SU-DHL-6 (cell line): Measurements from ENCODE around the gene TNS1.

Experiments used
- H2AFZ ChIP-seq: fragments of 200-600 bp; sonication (generic); 2 replicates; pipeline ENCODE4 v1.6.1; 2014; ENCODE audit warnings: low read depth, mild to moderate bottlenecking, moderate library complexity, mixed read lengths, antibody characterized with exemption, low read length; ENCODE audit not compliant: severe bottlenecking
- H3F3A ChIP-seq: fragments of 200-600 bp; shearing (Covaris generic); 2 replicates; pipeline ENCODE4 v1.6.0; 2016; ENCODE audit warnings: antibody characterized with exemption, mild to moderate bottlenecking; ENCODE audit not compliant: insufficient read depth
- H3K27ac ChIP-seq: fragments of 200-600 bp; sonication (generic); 2 replicates; pipeline ENCODE4 v1.5.1; 2016; ENCODE audit warnings: low read depth, mild to moderate bottlenecking, low read length, moderate library complexity, mixed read lengths
- H3K27me3 ChIP-seq: fragments of 200-600 bp; sonication (generic), shearing (Covaris generic); 2 replicates; pipeline ENCODE4 v1.6.0; 2014; ENCODE audit warnings: mild to moderate bottlenecking, low read length
- H3K36me3 ChIP-seq: fragments of 200-600 bp; sonication (generic); 2 replicates; pipeline ENCODE4 v1.6.1; 2014; ENCODE audit warnings: mild to moderate bottlenecking, low read length, mixed read lengths
- H3K4me2 ChIP-seq: fragments of 300-600, 200-600 bp; shearing (Covaris generic), sonication (generic); 2 replicates; pipeline ENCODE4 v1.6.0; 2014; ENCODE audit warnings: low read length, low read depth, mild to moderate bottlenecking; ENCODE audit not compliant: poor library complexity, severe bottlenecking
- H3K4me3 ChIP-seq: fragments of 200-600 bp; sonication (generic); 2 replicates; pipeline ENCODE4 v1.5.1; 2014; ENCODE audit warnings: antibody characterized with exemption, low read length, mild to moderate bottlenecking, mixed read lengths; ENCODE audit not compliant: insufficient read depth, poor library complexity, severe bottlenecking
- H3K79me2 ChIP-seq: fragments of 200-600 bp; sonication (generic); 2 replicates; pipeline ENCODE4 v1.6.1; 2014; ENCODE audit warnings: mild to moderate bottlenecking, low read length, moderate library complexity; ENCODE audit not compliant: insufficient read depth
- H3K9ac ChIP-seq: fragments of 200-600 bp; sonication (generic); 2 replicates; pipeline ENCODE4 v1.7.0; 2014; ENCODE audit warnings: mild to moderate bottlenecking, low read length
- H3K9me2 ChIP-seq: fragments of 200-600 bp; sonication (generic); replicated peaks from 2 replicates; pipeline ENCODE4 v1.6.1; 2014; ENCODE audit warnings: low read length; ENCODE audit not compliant: insufficient read depth
- H3K9me3 ChIP-seq: fragments of 200-600 bp; sonication (generic); 2 replicates; pipeline ENCODE4 v1.6.1; 2014; ENCODE audit warnings: low read length, mixed read lengths; ENCODE audit not compliant: insufficient read depth
- H4K20me1 ChIP-seq: fragments of 200-600 bp; sonication (generic); 2 replicates; pipeline ENCODE4 v1.6.1; 2014; ENCODE audit warnings: low read depth, mild to moderate bottlenecking, antibody characterized with exemption, low read length, moderate library complexity, mixed read lengths
- CTCF ChIP-seq: fragments of 200-600 bp; sonication (generic); IDR thresholded peaks from one replicate; pipeline ENCODE4 v1.5.1; 2017; ENCODE audit warnings: antibody characterized with exemption, mild to moderate bottlenecking, low read length, moderate library complexity; ENCODE audit not compliant: insufficient read depth, poor library complexity, severe bottlenecking
- EZH2phosphoT487 ChIP-seq: fragments of 200-600 bp; sonication (generic), shearing (Covaris generic); conservative IDR thresholded peaks from 2 replicates; pipeline ENCODE4 v1.6.1; 2018; ENCODE audit warnings: mild to moderate bottlenecking, antibody characterized with exemption, low read length, moderate library complexity, mixed read lengths

The TNS1 gene

DNA sequence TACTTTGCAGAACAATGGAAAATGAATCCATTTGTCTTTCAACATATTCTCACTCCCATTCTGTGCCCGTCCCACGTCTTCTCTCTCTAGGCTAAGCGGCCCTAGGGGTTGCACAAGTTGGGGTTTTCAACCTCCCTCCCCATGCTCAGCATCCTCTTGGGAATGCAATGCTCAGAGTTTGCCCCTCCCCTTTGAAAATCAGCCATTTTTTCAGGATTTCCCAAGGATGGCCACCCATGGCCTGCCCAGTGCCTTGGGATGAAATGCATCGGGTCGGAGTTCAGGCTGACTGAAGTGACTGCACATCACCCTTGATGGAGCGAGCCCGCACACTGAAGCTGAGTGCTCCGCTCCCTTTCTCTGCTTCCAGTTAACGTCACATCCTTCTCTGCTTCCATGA is 87.9 kb downstream of the TNS1 start:
- Histone ChIP-seq H4K20me1 (no peaks in the 10 kb centered on the region), H3K9ac (no peak overlapping the region), H3K36me3 (no peaks in the 10 kb centered on the region), H3K79me2 (no peaks in the 10 kb centered on the region), H3K27me3 (no peaks in the 10 kb centered on the region; the same call in 1 of the 2 replicates), H3K9me3 (no peaks in the 10 kb centered on the region), H2AFZ (no peak overlapping the region), H3K4me2 (no peak overlapping the region), H3K27ac (no peak overlapping the region), H3F3A (no peaks in the 10 kb centered on the region), H3K9me2 (no peaks in the 10 kb centered on the region), H3K4me3 (no peak overlapping the region)
- TF ChIP-seq EZH2phosphoT487 (no peak), CTCF (no peak)

DNA sequence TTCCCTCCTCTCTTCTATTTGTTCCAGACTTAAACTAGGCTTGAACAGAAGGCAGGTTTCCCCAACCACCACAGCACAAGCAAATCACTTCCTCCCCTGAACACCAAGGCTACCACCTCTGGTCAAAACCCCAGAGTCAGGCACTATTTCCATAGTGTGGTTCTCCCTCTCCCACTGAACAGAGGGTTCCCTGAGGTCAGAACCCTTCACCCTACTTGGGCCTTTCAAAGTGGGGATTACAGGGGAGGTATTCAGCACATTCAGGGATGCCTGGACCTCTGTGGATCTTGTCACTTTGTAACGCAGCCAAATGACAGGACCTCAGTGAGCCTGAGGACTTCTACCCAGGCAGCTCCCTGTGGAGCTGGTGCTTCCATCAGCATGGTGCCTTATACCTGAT is 88.7 kb downstream of the TNS1 start:
- H3K79me2 ChIP-seq: no peaks in the 10 kb centered on the region
- TF ChIP-seq EZH2phosphoT487: no peak
- TF ChIP-seq CTCF: no peak
- no peaks in the 10 kb centered on the region for H4K20me1 ChIP-seq
- no peaks in the 10 kb centered on the region for H3K9me2 ChIP-seq
- no peak overlapping the region for H2AFZ ChIP-seq
- H3F3A ChIP-seq: no peaks in the 10 kb centered on the region
- H3K4me3 ChIP-seq: no peak overlapping the region
- no peaks in the 10 kb centered on the region for H3K36me3 ChIP-seq
- H3K9me3 ChIP-seq: no peaks in the 10 kb centered on the region
- no peak overlapping the region for H3K4me2 ChIP-seq
- H3K27me3 ChIP-seq: no peaks in the 10 kb centered on the region; the same call in 1 of the 2 replicates
- H3K9ac ChIP-seq: no peak overlapping the region
- H3K27ac ChIP-seq: no peak overlapping the region

DNA sequence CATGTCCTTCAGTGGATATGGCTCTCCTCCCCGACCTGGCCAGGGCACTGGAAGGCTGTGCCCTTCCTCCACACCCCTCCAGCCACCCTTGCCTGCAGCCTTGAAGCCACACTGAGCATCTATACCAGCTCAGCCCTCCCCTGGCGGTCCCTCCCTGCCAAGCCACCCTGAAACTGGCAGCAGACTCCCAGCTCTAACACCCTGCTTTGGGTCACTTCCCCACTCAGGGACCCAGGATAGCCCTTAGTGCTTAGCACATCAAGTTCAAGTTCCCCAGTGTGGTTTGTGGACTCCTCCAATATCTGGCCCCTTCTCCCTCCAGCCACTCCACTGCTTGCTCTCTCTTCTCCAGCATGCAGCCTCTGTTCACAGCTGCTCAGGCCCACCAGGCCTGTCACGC is 89.4 kb downstream of the TNS1 start:
- H3K4me3 ChIP-seq: no peak overlapping the region
- TF ChIP-seq EZH2phosphoT487 (no peak), CTCF (no peak)
- H3K27me3 ChIP-seq: no peaks in the 10 kb centered on the region; the same call in 1 of the 2 replicates
- no peaks in the 10 kb centered on the region for H4K20me1 ChIP-seq
- H3F3A ChIP-seq: no peaks in the 10 kb centered on the region
- no peak overlapping the region for H2AFZ ChIP-seq
- no peaks in the 10 kb centered on the region for H3K79me2 ChIP-seq
- H3K9me2 ChIP-seq: no peaks in the 10 kb centered on the region
- H3K9ac ChIP-seq: no peak overlapping the region
- no peak overlapping the region for H3K27ac ChIP-seq
- no peak overlapping the region for H3K4me2 ChIP-seq
- H3K9me3 ChIP-seq: no peaks in the 10 kb centered on the region
- H3K36me3 ChIP-seq: no peaks in the 10 kb centered on the region
